Body of pancreas (tissue), 4 donors: ENCODE measurements around the gene SELENOF.

Experiments used
- CTCF ChIP-seq, 7 experiments: fragments of 450-650 bp in 4 of 7; fragments of 200-600 bp in 3 of 7; sonication (generic) in 3 of 7; IDR thresholded peaks; one replicate each; pipeline ENCODE4 v1.5.1; 2016 to 2019; ENCODE audit warnings: antibody characterized with exemption in 7 of 7
- POLR2A ChIP-seq, 3 donors: fragments of 450-650 bp; IDR thresholded peaks; one replicate each; pipeline ENCODE4 v1.6.1; 2016; ENCODE audit warnings: antibody characterized with exemption in 3 of 3, mild to moderate bottlenecking in 2 of 3

- TF ChIP-seq CTCF (IDR thresholded peaks at IDR 0.05) (no peak), POLR2A (IDR thresholded peaks at IDR 0.05) (no peak)
Measured at GRCh38 chr1:86872086-86872485, 41.8 kb downstream of the SELENOF start.
